Suprapubic skin (tissue), 4 donors: Measurements from ENCODE around the gene PCYOX1L.

Source experiments
- CTCF ChIP-seq, 2 donors: fragments of 200-600 bp in 1 of 2; fragments of 450-650 bp in 1 of 2; sonication (generic) in 1 of 2; IDR thresholded peaks; one replicate each; pipeline ENCODE4 v1.5.1; 2016 to 2019; ENCODE audit warnings: antibody characterized with exemption in 2 of 2, mild to moderate bottlenecking in 1 of 2, moderate library complexity in 1 of 2
- EP300 ChIP-seq: sonication (generic); formaldehyde crosslinking; IDR thresholded peaks from one replicate; pipeline ENCODE4 v1.6.1; 2017; ENCODE audit warnings: antibody characterized with exemption
- POLR2A ChIP-seq, 2 donors: fragments of 450-650 bp; IDR thresholded peaks; one replicate each; pipeline ENCODE4 v1.6.1; 2017; ENCODE audit warnings: antibody characterized with exemption in 2 of 2, mild to moderate bottlenecking in 2 of 2, moderate library complexity in 2 of 2
- POLR2AphosphoS5 ChIP-seq, 3 donors: sonication (generic); formaldehyde crosslinking; IDR thresholded peaks; one replicate each; pipeline ENCODE4 v1.6.1; 2017; ENCODE audit warnings: antibody characterized with exemption in 3 of 3

GRCh38 chr5:149411738-149412519, 54.1 kb downstream of the PCYOX1L start:
- TF ChIP-seq CTCF (IDR thresholded peaks at IDR 0.05) (no peak), POLR2AphosphoS5 (IDR thresholded peaks at IDR 0.05) (no peak), POLR2A (IDR thresholded peaks at IDR 0.05) (no peak), EP300 (no peak)
